GM06990 (cell line): Measurements from ENCODE around the gene WDR73.
A peak's percentile ranks its signal among the peaks of the same experiment; 100 is the strongest.
"Not testable (repeated sequence)": the region's sequence is repeated elsewhere in the genome, so short reads cannot be mapped to it uniquely, and the experiment has no call there.

Experiments used
- DNase-seq: peaks from one replicate; pipeline ENCODE4 v3.0.0-alpha.2; 2011; ENCODE audit not compliant: insufficient read length; ENCODE audit errors: extremely low read depth
- H3K27me3 ChIP-seq: replicated peaks from 2 replicates; pipeline ENCODE4 v1.6.0; 2011; ENCODE audit warnings: low read length; ENCODE audit not compliant: control insufficient read depth, insufficient read depth
- H3K36me3 ChIP-seq: 2 replicates; pipeline ENCODE4 v1.5.1; 2011; ENCODE audit warnings: low read length; ENCODE audit not compliant: control insufficient read depth, insufficient read depth
- H3K4me3 ChIP-seq: replicated peaks from 2 replicates; pipeline ENCODE4 v1.5.1; 2011; ENCODE audit warnings: low read depth, mild to moderate bottlenecking, control low read depth, low read length
- CTCF ChIP-seq: IDR thresholded peaks from 2 replicates; pipeline ENCODE4 v1.5.1; 2011; ENCODE audit warnings: low read length, control low read depth, mild to moderate bottlenecking, inconsistent platforms; ENCODE audit not compliant: insufficient read depth, poor library complexity, severe bottlenecking

WDR73 gene

DNA sequence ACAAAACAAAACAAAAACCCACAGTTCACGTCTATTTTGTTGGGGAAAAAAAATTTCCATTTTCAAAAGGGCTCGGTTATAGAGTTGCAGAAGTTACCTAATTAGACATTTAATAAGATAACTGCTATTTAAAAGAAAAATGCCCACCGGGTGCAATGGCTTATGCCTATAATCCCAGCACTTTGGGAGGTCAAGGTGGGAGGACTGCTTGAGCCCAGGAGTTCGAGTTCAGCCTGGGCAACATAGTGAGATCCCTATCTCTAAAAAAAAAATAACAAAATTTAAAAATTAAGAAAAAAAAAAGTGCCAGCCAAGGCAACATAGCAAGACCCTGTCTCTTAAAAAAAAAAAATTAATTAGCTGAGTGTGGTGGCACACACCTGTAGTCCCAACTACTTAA is 42.7 kb upstream of the WDR73 start:
- no peak for DNase-seq
- H3K36me3 ChIP-seq = no peaks in the 10 kb centered on the region
- no peak for TF ChIP-seq CTCF
- H3K27me3 ChIP-seq = no peaks in the 10 kb centered on the region
- no peak overlapping the region for H3K4me3 ChIP-seq

- TF ChIP-seq CTCF = no peak
- no peak for DNase-seq
- H3K4me3 ChIP-seq = no peak overlapping the region
- peaks cover 1% of the 10 kb centered on the region; the same call in 1 of the 2 replicates for H3K36me3 ChIP-seq
- no peaks in the 10 kb centered on the region for H3K27me3 ChIP-seq
These were observed 36.3 kb upstream of the WDR73 start for GRCh38 chr15:84690342-84690741.

- H3K36me3 ChIP-seq = peaks cover 1% of the 10 kb centered on the region; the same call in 1 of the 2 replicates
- no peak for TF ChIP-seq CTCF
- H3K4me3 ChIP-seq = no peak overlapping the region
- H3K27me3 ChIP-seq = no peaks in the 10 kb centered on the region
- no peak for DNase-seq
These were observed 35.8 kb upstream of the WDR73 start for GRCh38 chr15:84689858-84690257.

GRCh38 chr15:84686446-84686845 is 32.4 kb upstream of the WDR73 start:
- not testable (repeated sequence) for H3K27me3 ChIP-seq, H3K36me3 ChIP-seq, H3K4me3 ChIP-seq
- peak; percentile 14 for DNase-seq

DNA sequence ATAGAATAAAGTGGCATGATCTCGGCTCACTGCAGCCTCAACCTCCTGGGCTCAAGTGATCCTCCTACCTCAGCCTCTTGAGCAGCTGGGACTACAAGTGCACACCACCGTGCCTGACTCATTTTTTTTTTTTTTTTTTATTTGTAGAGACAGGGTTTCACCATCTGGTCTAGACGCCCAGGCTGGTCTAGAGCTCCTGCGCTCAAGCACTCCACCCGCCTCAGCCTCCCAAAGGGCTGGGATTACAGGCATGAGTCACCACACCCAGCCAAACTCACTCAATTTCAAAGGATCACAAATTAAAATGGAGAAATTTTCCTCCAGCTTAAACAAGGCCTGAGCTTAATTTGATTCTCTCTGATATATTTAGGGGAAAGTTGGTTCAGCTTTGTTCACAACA is 31.2 kb upstream of the WDR73 start:
- TF ChIP-seq CTCF = no peak
- peaks cover 1% of the 10 kb centered on the region for H3K36me3 ChIP-seq
- H3K27me3 ChIP-seq = no peaks in the 10 kb centered on the region
- DNase-seq = no peak
- H3K4me3 ChIP-seq = no peak overlapping the region

- peaks cover 3% of the 10 kb centered on the region for H3K36me3 ChIP-seq
- H3K27me3 ChIP-seq = no peaks in the 10 kb centered on the region
- TF ChIP-seq CTCF = no peak
- DNase-seq = no peak
- no peak overlapping the region for H3K4me3 ChIP-seq
These were observed 30.0 kb upstream of the WDR73 start for GRCh38 chr15:84684092-84684491.
